ENCODE results near the gene RFTN1.
A peak's percentile ranks its signal among the peaks of the same experiment; 100 is the strongest.

The RFTN1 gene

GRCh38 chr3:16468002-16468335 is 45.5 kb downstream of the RFTN1 start:
- Histone ChIP-seq H3K36me3 (ENCODE audit: insufficient read depth, low read length) (peaks cover 77% of the 10 kb centered on the region), H3K9ac (ENCODE audit: low read depth, low read length, poor library complexity, severe bottlenecking) (peak overlapping the region; percentile 3), H3K27me3 (ENCODE audit: insufficient read depth, low read length, poor library complexity, severe bottlenecking) (no peaks in the 10 kb centered on the region), H2AFZ (ENCODE audit: low read length) (no peak overlapping the region), H4K20me1 (ENCODE audit: insufficient read depth, low read length, poor library complexity, severe bottlenecking) (peaks cover 11% of the 10 kb centered on the region), H3K9me2 (replicated peaks; ENCODE audit: low read depth, low read length) (no peaks in the 10 kb centered on the region), H3K4me2 (ENCODE audit: low read depth, low read length, poor library complexity, severe bottlenecking) (peak overlapping the region; percentile 41), H3K79me2 (ENCODE audit: insufficient read depth, low read length) (peaks cover 94% of the 10 kb centered on the region), H3F3A (ENCODE audit: low read depth) (no peaks in the 10 kb centered on the region; the same call in 1 of the 2 replicates), H3K4me3 (ENCODE audit: low read length, poor library complexity, severe bottlenecking) (no peak overlapping the region), H3K9me3 (ENCODE audit: insufficient read depth, low read depth, low read length) (peaks cover 9% of the 10 kb centered on the region; the same call in 1 of the 2 replicates), H3K4me1 (ENCODE audit: insufficient read depth, low read length, poor library complexity, severe bottlenecking) (peaks cover 43% of the 10 kb centered on the region)
- no peak for TF ChIP-seq EZH2phosphoT487 (IDR thresholded peaks at IDR 0.05; ENCODE audit: borderline replicate concordance)
- TF ChIP-seq CTCF (conservative IDR thresholded peaks at IDR 0.05; ENCODE audit: low read length): no peak

- peak overlapping the region; percentile 3 for H3K9ac ChIP-seq (ENCODE audit: low read depth, low read length, poor library complexity, severe bottlenecking)
- peaks cover 49% of the 10 kb centered on the region for H3K4me1 ChIP-seq (ENCODE audit: insufficient read depth, low read length, poor library complexity, severe bottlenecking)
- peak overlapping the region; percentile 41 for H3K4me2 ChIP-seq (ENCODE audit: low read depth, low read length, poor library complexity, severe bottlenecking)
- peaks cover 11% of the 10 kb centered on the region for H4K20me1 ChIP-seq (ENCODE audit: insufficient read depth, low read length, poor library complexity, severe bottlenecking)
- peaks cover 72% of the 10 kb centered on the region for H3K36me3 ChIP-seq (ENCODE audit: insufficient read depth, low read length)
- H3K9me3 ChIP-seq (ENCODE audit: insufficient read depth, low read depth, low read length): peaks cover 9% of the 10 kb centered on the region; the same call in 1 of the 2 replicates
- no peaks in the 10 kb centered on the region; the same call in 1 of the 2 replicates for H3F3A ChIP-seq (ENCODE audit: low read depth)
- no peak overlapping the region for H2AFZ ChIP-seq (ENCODE audit: low read length)
- no peak for TF ChIP-seq CTCF (conservative IDR thresholded peaks at IDR 0.05; ENCODE audit: low read length)
- no peak for TF ChIP-seq EZH2phosphoT487 (IDR thresholded peaks at IDR 0.05; ENCODE audit: borderline replicate concordance)
- no peaks in the 10 kb centered on the region for H3K27me3 ChIP-seq (ENCODE audit: insufficient read depth, low read length, poor library complexity, severe bottlenecking)
- H3K4me3 ChIP-seq (ENCODE audit: low read length, poor library complexity, severe bottlenecking): no peak overlapping the region
- H3K79me2 ChIP-seq (ENCODE audit: insufficient read depth, low read length): peaks cover 89% of the 10 kb centered on the region
- H3K9me2 ChIP-seq (replicated peaks; ENCODE audit: low read depth, low read length): no peaks in the 10 kb centered on the region
Observed at GRCh38 chr3:16467393-16467792, 46.1 kb downstream of the RFTN1 start.

DNA sequence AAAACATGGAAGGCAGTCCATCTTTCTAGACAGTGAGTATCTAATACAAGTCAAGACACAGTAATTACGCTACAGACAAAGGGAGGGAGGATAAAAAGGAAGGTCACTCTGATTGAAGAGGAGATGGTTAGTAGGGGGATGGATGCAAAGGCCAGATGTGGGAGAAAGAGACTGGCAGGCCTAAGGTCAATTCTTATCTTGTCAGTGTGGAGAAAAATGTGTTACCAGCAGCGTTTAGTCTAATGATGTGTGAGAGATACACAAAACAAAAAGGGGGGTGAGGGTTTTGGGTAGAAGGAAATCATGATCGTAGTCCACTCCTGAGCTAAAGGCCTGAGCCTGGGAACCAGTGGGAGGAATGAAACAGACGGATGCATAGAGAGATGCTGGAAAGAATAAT is 46.7 kb downstream of the RFTN1 start:
- Histone ChIP-seq H3K9me3 (ENCODE audit: insufficient read depth, low read depth, low read length) (peaks cover 9% of the 10 kb centered on the region; the same call in 1 of the 2 replicates), H2AFZ (ENCODE audit: low read length) (no peak overlapping the region), H3K27me3 (ENCODE audit: insufficient read depth, low read length, poor library complexity, severe bottlenecking) (no peaks in the 10 kb centered on the region), H3K36me3 (ENCODE audit: insufficient read depth, low read length) (peaks cover 66% of the 10 kb centered on the region), H3K79me2 (ENCODE audit: insufficient read depth, low read length) (peaks cover 89% of the 10 kb centered on the region), H3K4me1 (ENCODE audit: insufficient read depth, low read length, poor library complexity, severe bottlenecking) (peaks cover 55% of the 10 kb centered on the region), H3K9ac (ENCODE audit: low read depth, low read length, poor library complexity, severe bottlenecking) (no peak overlapping the region), H3F3A (ENCODE audit: low read depth) (no peaks in the 10 kb centered on the region; the same call in 1 of the 2 replicates), H3K4me2 (ENCODE audit: low read depth, low read length, poor library complexity, severe bottlenecking) (no peak overlapping the region), H3K9me2 (replicated peaks; ENCODE audit: low read depth, low read length) (no peaks in the 10 kb centered on the region), H4K20me1 (ENCODE audit: insufficient read depth, low read length, poor library complexity, severe bottlenecking) (peaks cover 11% of the 10 kb centered on the region), H3K4me3 (ENCODE audit: low read length, poor library complexity, severe bottlenecking) (no peak overlapping the region)
- TF ChIP-seq CTCF (conservative IDR thresholded peaks at IDR 0.05; ENCODE audit: low read length) (no peak), EZH2phosphoT487 (IDR thresholded peaks at IDR 0.05; ENCODE audit: borderline replicate concordance) (no peak)

Measured in Loucy (cell line).